GM23338 (cell line): ENCODE measurements around the gene IL17REL. TPM values are rescaled to one million over a fixed set of nuclear protein-coding genes. Genes with fewer than 3 reads are reported as not detected.
"Not testable (repeated sequence)": the region's sequence is repeated elsewhere in the genome, so short reads cannot be mapped to it uniquely, and the experiment has no call there.

Experiments
- ATAC-seq: fragments of 200-7000 bp; cut with Tn5 transposase; 3 replicates; pipeline ENCODE4 v1.9.1; 2020
- DNase-seq: peaks from one replicate; pipeline ENCODE4 v3.0.0-alpha.2; 2015; ENCODE audit warnings: low spot score
- H2AFZ ChIP-seq: fragments of 200-600 bp; sonication (generic); 2 replicates; pipeline ENCODE4 v1.8.0; 2016; ENCODE audit warnings: antibody characterized with exemption, mild to moderate bottlenecking, moderate library complexity
- H3F3A ChIP-seq: fragments of 200-600 bp; sonication (generic); replicated peaks from 2 replicates; pipeline ENCODE4 v1.8.0; 2017; ENCODE audit warnings: antibody characterized with exemption, mixed run types, low read depth
- H3K27ac ChIP-seq: fragments of 200-600 bp; sonication (generic); 2 replicates; pipeline ENCODE4 v1.6.1; 2016; ENCODE audit warnings: low read depth
- H3K27me3 ChIP-seq: fragments of 200-600 bp; sonication (generic); 2 replicates; pipeline ENCODE4 v1.8.0; 2016; ENCODE audit warnings: mild to moderate bottlenecking, mixed run types, moderate library complexity; ENCODE audit not compliant: insufficient read depth
- H3K36me3 ChIP-seq: fragments of 200-600 bp; sonication (generic); 2 replicates; pipeline ENCODE4 v1.8.0; 2016; ENCODE audit warnings: mild to moderate bottlenecking; ENCODE audit not compliant: insufficient read depth
- H3K4me1 ChIP-seq: fragments of 200-600 bp; sonication (generic); 2 replicates; pipeline ENCODE4 v1.8.0; 2016; ENCODE audit warnings: mild to moderate bottlenecking, moderate library complexity; ENCODE audit not compliant: insufficient read depth
- H3K4me2 ChIP-seq: fragments of 200-600 bp; sonication (generic); 2 replicates; pipeline ENCODE4 v1.7.1; 2017; ENCODE audit warnings: mixed run types
- H3K4me3 ChIP-seq: fragments of 200-600 bp; sonication (generic); 2 replicates; pipeline ENCODE4 v1.6.1; 2016; ENCODE audit warnings: mixed run types
- H3K79me2 ChIP-seq: fragments of 200-600 bp; sonication (generic); replicated peaks from 2 replicates; pipeline ENCODE4 v1.8.0; 2017; ENCODE audit warnings: mild to moderate bottlenecking; ENCODE audit not compliant: insufficient read depth
- H3K9me2 ChIP-seq: fragments of 200-600 bp; sonication (generic); 2 replicates; pipeline ENCODE4 v1.8.0; 2017; ENCODE audit not compliant: insufficient read depth
- H4K20me1 ChIP-seq: fragments of 200-600 bp; sonication (generic); replicated peaks from 2 replicates; pipeline ENCODE4 v1.8.0; 2017; ENCODE audit warnings: mild to moderate bottlenecking; ENCODE audit not compliant: insufficient read depth
- H3K27ac Mint-ChIP-seq: 2 replicates; pipeline ENCODE4 v1.8.0; 2020; ENCODE audit warnings: inconsistent platforms, mild to moderate bottlenecking, moderate library complexity, mixed read lengths
- H3K27me3 Mint-ChIP-seq: 3 replicates; pipeline ENCODE4 v1.8.0; 2022; ENCODE audit warnings: low read depth, mild to moderate bottlenecking, moderate library complexity, mixed read lengths, inconsistent platforms; ENCODE audit not compliant: insufficient read depth, poor library complexity
- H3K36me3 Mint-ChIP-seq: 3 replicates; pipeline ENCODE4 v1.8.0; 2021; ENCODE audit warnings: low read depth, mild to moderate bottlenecking, inconsistent platforms, moderate library complexity, mixed read lengths
- H3K4me1 Mint-ChIP-seq: 3 replicates; pipeline ENCODE4 v1.8.0; 2020; ENCODE audit warnings: mild to moderate bottlenecking, inconsistent platforms, mixed read lengths
- H3K4me3 Mint-ChIP-seq: 3 replicates; pipeline ENCODE4 v1.8.0; 2021; ENCODE audit warnings: moderate library complexity, mild to moderate bottlenecking, inconsistent platforms, mixed read lengths
- H3K9me3 Mint-ChIP-seq: 3 replicates; pipeline ENCODE4 v1.8.0; 2020; ENCODE audit warnings: moderate library complexity, mild to moderate bottlenecking, inconsistent platforms, mixed read lengths
- CREB1 ChIP-seq: fragments of 250-450 bp; sonication (Bioruptor Pico); IDR thresholded peaks from 2 replicates; pipeline ENCODE4 v1.5.0; 2020; ENCODE audit warnings: low read depth, mild to moderate bottlenecking, moderate library complexity
- CTCF ChIP-seq, 2 experiments: fragments of 200-600 bp in 1 of 2; sonication (generic) in 1 of 2; conservative IDR thresholded peaks; 2 replicates each; pipeline versions ENCODE4 v1.5.1 to v1.6.1; 2016 to 2017; ENCODE audit warnings: antibody characterized with exemption in 2 of 2, low read depth in 2 of 2, mild to moderate bottlenecking in 2 of 2, moderate library complexity in 1 of 2
- ETS1 ChIP-seq: IDR thresholded peaks from 2 replicates; pipeline ENCODE4 v1.6.1; 2016; ENCODE audit warnings: antibody characterized with exemption
- EZH2 ChIP-seq: fragments of 200-600 bp; sonication (generic); IDR thresholded peaks from one replicate; pipeline ENCODE4 v1.8.0; 2017; ENCODE audit warnings: antibody characterized with exemption, mild to moderate bottlenecking, low read depth; ENCODE audit not compliant: unreplicated experiment
- EZH2phosphoT487 ChIP-seq: fragments of 200-600 bp; sonication (generic); IDR thresholded peaks from one replicate; pipeline ENCODE4 v1.8.1; 2018; ENCODE audit warnings: antibody characterized with exemption; ENCODE audit not compliant: unreplicated experiment
- NANOG ChIP-seq: IDR thresholded peaks from 2 replicates; pipeline ENCODE4 v1.6.1; 2016; ENCODE audit warnings: antibody characterized with exemption, borderline replicate concordance
- POLR2AphosphoS5 ChIP-seq: IDR thresholded peaks from 2 replicates; pipeline ENCODE4 v1.6.1; 2016; ENCODE audit warnings: antibody characterized with exemption, low read depth
- REST ChIP-seq: IDR thresholded peaks from one replicate; pipeline ENCODE4 v1.6.1; 2018; ENCODE audit warnings: antibody characterized with exemption; ENCODE audit not compliant: unreplicated experiment
- STAT1 ChIP-seq: IDR thresholded peaks from one replicate; pipeline ENCODE4 v1.6.1; 2016; ENCODE audit warnings: antibody characterized with exemption; ENCODE audit not compliant: unreplicated experiment
- ZNF114 ChIP-seq: fragments of 250-450 bp; sonication (Bioruptor Pico); IDR thresholded peaks from 2 replicates; pipeline ENCODE4 v1.5.0; 2020; ENCODE audit warnings: mild to moderate bottlenecking, moderate library complexity
- ZNF331 ChIP-seq: fragments of 250-450 bp; sonication (Bioruptor Pico); IDR thresholded peaks from 2 replicates; pipeline ENCODE4 v1.5.0; 2020; ENCODE audit warnings: low read depth, mild to moderate bottlenecking, moderate library complexity
- polyA plus RNA-seq: library from polyadenylated mRNA; unstranded; fragments of >200 nt; fragmentation: Nextera tagmentation; extraction: Ambion mirVana; gene quantifications from 2 replicates; pipeline ENCODE4 v1.2.1, GENCODE V29; 2016
- total RNA-seq: library from RNA; depleted of rRNA; stranded (reverse); fragments of >200 nt; shearing (Covaris generic); gene quantifications from 2 replicates; pipeline ENCODE4 v1.2.3, GENCODE V29; 2014

The IL17REL gene
- total and polyA plus RNA-seq, 2 experiments from 2014 or later: 0.31 TPM; not detected in 1

- H3K36me3 Mint-ChIP-seq, H3K27ac ChIP-seq, H4K20me1 ChIP-seq, H3K4me2 ChIP-seq, H3K27me3 Mint-ChIP-seq, DNase-seq, H2AFZ ChIP-seq, H3K4me3 ChIP-seq, H3K79me2 ChIP-seq, H3K27ac Mint-ChIP-seq, H3K4me1 Mint-ChIP-seq, H3F3A ChIP-seq, H3K4me1 ChIP-seq, H3K4me3 Mint-ChIP-seq, H3K9me2 ChIP-seq, H3K36me3 ChIP-seq, ATAC-seq: not testable (repeated sequence)
- H3K9me3 Mint-ChIP-seq: peaks cover 29% of the 10 kb centered on the region
- peaks cover 11% of the 10 kb centered on the region for H3K27me3 ChIP-seq
These were observed 22.7 kb downstream of the IL17REL start for GRCh38 chr22:49989826-49990225.

GRCh38 chr22:49986325-49986724 lies 26.2 kb downstream of the IL17REL start:
- Mint-ChIP-seq H3K4me3 (no peak overlapping the region), H3K27me3 (peaks cover 11% of the 10 kb centered on the region), H3K9me3 (peaks cover 29% of the 10 kb centered on the region), H3K27ac (no peak overlapping the region), H3K36me3 (peaks cover 3% of the 10 kb centered on the region; the same call in 1 of the 3 replicates), H3K4me1 (peaks cover 2% of the 10 kb centered on the region; the same call in 1 of the 3 replicates)
- Histone ChIP-seq H3K36me3 (no peaks in the 10 kb centered on the region), H2AFZ (no peak overlapping the region), H4K20me1 (no peaks in the 10 kb centered on the region), H3K27ac (no peak overlapping the region), H3F3A (no peaks in the 10 kb centered on the region; the same call in 1 of the 2 replicates), H3K27me3 (peaks cover 40% of the 10 kb centered on the region), H3K4me1 (no peaks in the 10 kb centered on the region), H3K79me2 (no peaks in the 10 kb centered on the region), H3K4me3 (no peak overlapping the region), H3K9me2 (no peaks in the 10 kb centered on the region), H3K4me2 (no peak overlapping the region)
- DNase-seq (no peak), ATAC-seq (no peak)
- TF ChIP-seq CTCF (conservative IDR thresholded peaks at IDR 0.05; ENCODE audit: low read depth in 2 of 2): no peak
- TF ChIP-seq ZNF114 (CRISPR knock-in tag): no peak
- TF ChIP-seq POLR2AphosphoS5: no peak
- TF ChIP-seq ETS1: no peak
- no peak for TF ChIP-seq STAT1
- TF ChIP-seq ZNF331 (CRISPR knock-in tag): no peak
- TF ChIP-seq REST: no peak
- TF ChIP-seq NANOG: no peak
- TF ChIP-seq EZH2phosphoT487: no peak
- no peak for TF ChIP-seq EZH2
- no peak for TF ChIP-seq CREB1 (CRISPR knock-in tag)
